HG03558 (cell line): ENCODE data around the gene HMGN1.

Experiments
- ATAC-seq: cut with Tn5 transposase; IDR thresholded peaks from one replicate; pipeline ENCODE4 v1.9.1; 2021; ENCODE audit warnings: moderate number of reproducible peaks; ENCODE audit not compliant: unreplicated experiment; ENCODE audit errors: extremely low read depth

Gene HMGN1

GRCh38 chr21:39313042-39313570 lies 35.8 kb downstream of the HMGN1 start:
- ATAC-seq: no peak

- peak; percentile 72 for ATAC-seq
Observed at GRCh38 chr21:39312112-39313041, 36.5 kb downstream of the HMGN1 start.

- no peak for ATAC-seq
Observed at GRCh38 chr21:39311164-39311563, 37.7 kb downstream of the HMGN1 start.

- no peak for ATAC-seq
Observed at GRCh38 chr21:39307466-39307865, 41.4 kb downstream of the HMGN1 start.

- no peak for ATAC-seq
Observed at GRCh38 chr21:39300587-39300986, 48.3 kb downstream of the HMGN1 start.

- no peak for ATAC-seq
Observed at GRCh38 chr21:39296891-39297290, 52.0 kb downstream of the HMGN1 start.
